GM12892 (cell line): ENCODE results near the gene STKLD1.

Experiments
- DNase-seq: peaks from one replicate; pipeline ENCODE4 v3.0.0; 2011; ENCODE audit not compliant: insufficient read length
- FAIRE-seq: peaks from 2 replicates; lab custom pipeline; 2011; peaks lifted over from hg19 to GRCh38; lab: Jason Lieb, UNC
- POLR2A ChIP-seq: IDR thresholded peaks from 2 replicates; pipeline ENCODE4 v1.6.1; 2011; ENCODE audit warnings: low read depth, low read length, control low read depth
- POLR2AphosphoS5 ChIP-seq: IDR thresholded peaks from 2 replicates; pipeline ENCODE4 v1.6.1; 2011; ENCODE audit warnings: low read depth, low read length, control low read depth
- TAF1 ChIP-seq: IDR thresholded peaks from 2 replicates; pipeline ENCODE4 v1.6.1; 2011; ENCODE audit warnings: low read depth, mild to moderate bottlenecking, control low read depth, low read length, borderline replicate concordance

Gene STKLD1

DNA sequence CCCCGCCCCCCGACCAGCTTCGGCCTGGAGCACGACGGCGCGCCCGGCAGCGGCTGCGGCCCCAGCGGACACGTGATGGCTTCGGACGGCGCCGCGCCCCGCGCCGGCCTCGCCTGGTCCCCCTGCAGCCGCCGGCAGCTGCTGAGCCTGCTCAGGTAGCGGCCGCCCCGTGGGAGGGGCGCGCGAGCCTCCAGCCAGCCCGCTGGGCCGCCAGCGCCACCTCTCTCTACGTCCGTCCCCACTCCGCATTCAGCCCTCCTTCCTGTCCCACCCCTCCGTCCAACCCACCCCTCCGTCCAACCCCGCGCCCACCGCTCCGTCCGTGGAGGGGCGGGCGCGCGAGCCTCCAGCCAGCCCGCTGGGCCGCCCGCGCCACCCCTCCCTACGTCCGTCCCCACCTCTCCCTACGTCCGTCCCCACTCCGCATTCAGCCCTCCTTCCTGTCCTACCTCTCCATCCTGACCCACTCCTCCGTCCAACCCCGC is 52.5 kb downstream of the STKLD1 start:
- TF ChIP-seq POLR2AphosphoS5 (no peak), TAF1 (no peak), POLR2A (no peak)
- peak; percentile 67 for FAIRE-seq
- DNase-seq = peak; percentile 50

DNA sequence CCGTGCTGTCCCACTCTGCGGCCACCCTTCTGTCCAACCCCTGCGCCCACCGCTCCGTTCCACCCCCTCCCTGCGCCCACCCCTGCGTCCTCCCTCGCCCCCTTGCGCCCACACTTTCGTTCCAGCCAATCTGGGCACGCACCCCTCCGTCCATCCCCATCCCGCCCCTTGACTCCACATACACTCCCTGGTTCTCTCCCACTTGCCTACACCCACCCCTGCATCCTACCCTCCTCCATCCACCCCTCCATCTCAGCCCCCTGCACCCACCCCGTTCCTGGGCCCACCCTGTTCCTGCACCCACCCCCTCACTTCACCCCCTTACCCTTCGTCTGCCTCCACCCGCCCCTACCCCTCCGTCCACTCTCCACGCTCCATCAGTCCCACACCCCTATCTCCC is 53.0 kb downstream of the STKLD1 start:
- no peak for FAIRE-seq
- peak; percentile 32 for DNase-seq
- no peak for TF ChIP-seq TAF1
- TF ChIP-seq POLR2A = no peak
- TF ChIP-seq POLR2AphosphoS5 = no peak

DNA sequence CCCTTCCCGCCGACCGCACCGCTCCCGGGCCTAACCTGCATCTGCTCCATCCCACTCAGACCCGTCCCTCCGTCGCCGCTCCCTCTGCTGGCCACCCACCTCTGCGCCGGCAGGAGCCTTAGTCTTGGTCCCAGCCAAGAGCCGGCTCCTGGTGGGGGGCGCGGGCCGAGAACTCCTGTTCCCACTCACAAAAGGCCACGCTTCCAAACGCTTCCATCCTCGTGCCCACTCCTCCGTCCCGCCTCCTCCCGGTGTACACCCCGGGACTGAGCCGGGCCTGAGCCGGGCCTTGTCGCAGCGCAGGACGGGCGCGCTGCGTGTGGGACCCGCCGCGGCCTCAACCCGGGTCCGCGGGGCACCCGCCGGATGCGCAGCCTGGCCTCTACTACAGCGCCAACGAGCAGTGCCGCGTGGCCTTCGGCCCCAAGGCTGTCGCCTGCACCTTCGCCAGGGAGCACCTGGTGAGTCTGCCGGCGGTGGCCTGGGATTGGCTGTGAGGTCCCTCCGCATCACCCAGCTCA is 53.5 kb downstream of the STKLD1 start:
- FAIRE-seq (no peak), DNase-seq (peak; percentile 44)
- TF ChIP-seq POLR2A (no peak), TAF1 (no peak)

DNA sequence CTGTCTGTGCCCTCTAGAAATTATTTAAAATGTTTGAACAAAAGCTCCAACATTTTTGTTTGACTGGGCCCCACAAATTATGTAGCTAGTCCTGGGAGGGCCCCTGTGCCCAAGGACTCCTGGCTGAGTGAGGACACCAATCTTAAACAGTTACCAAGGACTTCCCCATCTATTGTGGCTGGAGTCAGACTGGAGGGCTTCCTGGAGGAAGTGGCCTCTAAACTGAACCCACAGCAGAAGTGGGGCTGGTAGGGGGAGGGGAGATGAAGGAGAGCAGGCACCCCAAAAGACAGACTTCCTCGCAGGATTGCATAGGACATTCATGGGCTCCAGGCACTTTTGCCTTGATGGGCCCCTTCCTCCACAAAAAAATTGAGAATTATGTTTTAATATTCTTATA is 54.1 kb downstream of the STKLD1 start:
- FAIRE-seq = no peak
- DNase-seq = no peak

DNA sequence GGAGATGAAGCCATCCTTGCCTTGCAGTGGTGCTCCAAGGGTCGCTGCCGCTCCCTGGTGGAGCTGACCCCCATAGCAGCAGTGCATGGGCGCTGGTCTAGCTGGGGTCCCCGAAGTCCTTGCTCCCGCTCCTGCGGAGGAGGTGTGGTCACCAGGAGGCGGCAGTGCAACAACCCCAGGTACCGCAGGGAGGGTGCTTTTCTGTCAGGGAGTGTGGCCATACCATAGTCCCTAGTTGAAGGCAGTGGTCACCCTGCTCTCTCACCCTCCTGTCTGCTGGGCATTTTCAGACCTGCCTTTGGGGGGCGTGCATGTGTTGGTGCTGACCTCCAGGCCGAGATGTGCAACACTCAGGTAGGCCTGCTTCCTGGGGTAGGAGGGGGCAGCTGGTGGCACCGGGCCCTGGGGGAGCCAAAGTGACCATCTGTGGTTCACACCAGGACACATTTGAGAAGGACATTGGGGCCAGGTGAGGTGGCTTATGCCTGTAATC is 57.2 kb downstream of the STKLD1 start:
- peak; percentile 6 for DNase-seq
- TF ChIP-seq POLR2AphosphoS5 (no peak), POLR2A (no peak), TAF1 (no peak)
- FAIRE-seq = no peak

More for the DNA sequence above, 54.1 kb downstream of the STKLD1 start:
- no peak for TF ChIP-seq POLR2AphosphoS5
- TF ChIP-seq TAF1 = no peak
- TF ChIP-seq POLR2A = no peak

DNA sequence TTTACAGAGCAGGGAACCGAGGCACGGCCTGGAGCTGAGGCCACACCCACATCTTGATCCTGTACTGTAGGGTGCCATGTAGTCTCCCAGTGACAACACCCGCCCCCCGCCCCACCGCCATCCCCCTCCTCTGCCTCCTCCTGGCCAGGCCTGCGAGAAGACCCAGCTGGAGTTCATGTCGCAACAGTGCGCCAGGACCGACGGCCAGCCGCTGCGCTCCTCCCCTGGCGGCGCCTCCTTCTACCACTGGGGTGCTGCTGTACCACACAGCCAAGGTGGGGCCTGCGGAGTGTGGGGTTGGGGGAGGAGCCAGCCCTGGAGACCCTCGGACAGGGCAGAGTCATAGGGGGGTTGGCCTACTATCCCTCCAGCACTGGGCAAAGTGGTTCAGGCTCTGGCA is 60.5 kb downstream of the STKLD1 start:
- no peak for TF ChIP-seq POLR2AphosphoS5
- no peak for TF ChIP-seq POLR2A
- TF ChIP-seq TAF1 = no peak
- no peak for DNase-seq
- FAIRE-seq = no peak

DNA sequence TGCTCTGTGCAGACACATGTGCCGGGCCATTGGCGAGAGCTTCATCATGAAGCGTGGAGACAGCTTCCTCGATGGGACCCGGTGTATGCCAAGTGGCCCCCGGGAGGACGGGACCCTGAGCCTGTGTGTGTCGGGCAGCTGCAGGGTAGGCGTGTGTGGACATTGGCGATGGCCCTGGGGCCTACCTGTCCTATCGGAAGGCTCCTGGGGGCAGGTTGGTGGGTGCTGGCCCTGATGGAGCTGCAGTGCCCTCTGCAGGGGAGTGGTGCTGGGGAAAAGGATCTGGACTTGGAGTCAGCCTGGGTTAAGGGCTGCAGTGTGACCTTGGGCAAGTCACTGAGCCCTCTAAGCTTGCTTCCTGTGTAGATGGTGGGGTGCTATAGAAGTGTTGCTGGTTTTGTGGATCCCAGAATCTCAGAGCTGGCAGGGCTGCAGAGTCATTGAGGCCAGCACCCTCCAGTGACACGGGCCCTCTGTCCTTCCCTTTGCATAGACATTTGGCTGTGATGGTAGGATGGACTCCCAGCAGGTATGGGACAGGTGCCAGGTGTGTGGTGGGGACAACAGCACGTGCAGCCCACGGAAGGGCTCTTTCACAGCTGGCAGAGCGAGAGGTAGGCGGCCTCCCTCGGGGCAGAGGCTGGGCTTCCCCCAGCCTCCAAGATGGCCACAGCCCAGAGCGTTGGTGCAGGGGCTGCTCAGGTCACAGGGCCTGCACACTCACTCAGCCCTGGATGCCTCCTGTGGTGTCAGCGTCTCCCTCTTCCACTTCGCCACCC is 61.8 kb downstream of the STKLD1 start:
- no peak for FAIRE-seq
- no peak for TF ChIP-seq POLR2AphosphoS5
- no peak for TF ChIP-seq TAF1
- no peak for DNase-seq

DNA sequence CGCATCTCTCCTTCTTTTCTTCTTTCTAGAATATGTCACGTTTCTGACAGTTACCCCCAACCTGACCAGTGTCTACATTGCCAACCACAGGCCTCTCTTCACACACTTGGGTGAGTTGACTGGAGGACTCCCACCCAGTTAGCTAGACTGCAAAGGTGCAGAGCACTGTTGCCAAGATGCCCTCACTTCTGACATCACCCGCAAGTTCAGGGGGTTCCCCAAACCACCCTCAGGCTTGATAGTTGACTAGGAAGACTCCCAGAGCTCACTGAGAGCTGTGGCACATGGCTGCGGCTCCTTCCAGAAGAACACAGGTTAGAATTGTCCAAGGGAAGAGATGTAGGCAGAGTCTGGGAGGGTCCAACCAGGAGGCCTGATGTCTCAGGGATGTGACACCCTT is 63.2 kb downstream of the STKLD1 start:
- DNase-seq = no peak
- FAIRE-seq = no peak
- no peak for TF ChIP-seq POLR2AphosphoS5
- no peak for TF ChIP-seq TAF1
- no peak for TF ChIP-seq POLR2A

DNA sequence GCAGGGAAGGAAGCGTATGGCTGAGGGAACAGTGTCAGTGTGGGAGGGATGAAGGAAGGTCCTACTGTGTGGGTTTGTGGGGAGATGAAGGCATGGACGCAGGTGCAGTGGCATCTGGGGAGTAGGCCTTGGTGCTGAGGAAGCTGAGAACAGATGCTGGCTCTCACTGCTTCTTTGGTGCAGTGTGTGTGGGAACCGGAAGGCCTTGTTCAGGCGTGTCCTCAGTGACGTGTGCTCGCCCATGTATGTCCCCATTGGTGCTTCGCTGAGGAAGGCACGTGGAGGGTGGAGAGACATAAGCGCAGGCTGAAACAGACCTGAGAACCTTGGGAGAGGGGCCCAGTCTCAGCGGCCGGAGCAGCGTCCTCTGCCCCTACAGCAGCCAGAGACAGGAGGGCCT is 64.7 kb downstream of the STKLD1 start:
- peak; percentile 89 for FAIRE-seq
- no peak for TF ChIP-seq TAF1
- DNase-seq = peak; percentile 79

DNA sequence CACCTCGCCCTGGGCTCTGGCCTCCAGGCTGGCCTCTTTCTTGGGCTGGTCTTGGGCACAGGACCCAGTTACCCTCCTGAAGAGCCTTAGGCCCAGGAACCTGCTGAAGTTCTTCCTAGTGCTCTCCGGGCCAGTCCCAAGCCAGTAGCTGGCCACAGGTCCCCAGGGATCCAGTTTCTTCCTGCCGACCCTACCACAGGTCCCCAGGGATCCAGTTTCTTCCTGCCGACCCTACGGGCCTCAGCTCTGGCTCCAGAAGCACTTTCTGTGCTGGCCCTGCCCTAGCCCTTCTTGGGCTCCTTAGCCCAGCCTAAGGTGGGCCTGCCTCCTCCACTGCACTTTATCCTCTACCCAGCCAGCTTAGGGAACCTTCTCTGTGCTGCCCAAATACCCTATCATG is 65.4 kb downstream of the STKLD1 start:
- FAIRE-seq = peak; percentile 24
- no peak for TF ChIP-seq POLR2AphosphoS5
- TF ChIP-seq TAF1 = no peak
- TF ChIP-seq POLR2A = no peak
- DNase-seq = no peak

DNA sequence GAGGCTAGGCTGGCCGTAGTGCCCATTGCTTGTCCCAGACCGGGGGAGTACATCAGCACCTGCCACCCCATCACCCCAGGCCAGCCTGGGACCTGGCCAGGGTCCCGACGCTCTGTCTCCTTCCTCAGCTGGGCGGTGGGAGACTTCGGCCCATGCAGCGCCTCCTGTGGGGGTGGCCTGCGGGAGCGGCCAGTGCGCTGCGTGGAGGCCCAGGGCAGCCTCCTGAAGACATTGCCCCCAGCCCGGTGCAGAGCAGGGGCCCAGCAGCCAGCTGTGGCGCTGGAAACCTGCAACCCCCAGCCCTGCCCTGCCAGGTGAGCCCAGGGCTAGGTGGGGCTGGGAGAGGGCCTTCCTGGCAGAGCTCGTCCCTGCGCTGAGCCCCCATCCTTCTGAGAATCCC is 67.1 kb downstream of the STKLD1 start:
- no peak for TF ChIP-seq TAF1
- TF ChIP-seq POLR2A = no peak
- no peak for TF ChIP-seq POLR2AphosphoS5
- FAIRE-seq = no peak
- DNase-seq = no peak

DNA sequence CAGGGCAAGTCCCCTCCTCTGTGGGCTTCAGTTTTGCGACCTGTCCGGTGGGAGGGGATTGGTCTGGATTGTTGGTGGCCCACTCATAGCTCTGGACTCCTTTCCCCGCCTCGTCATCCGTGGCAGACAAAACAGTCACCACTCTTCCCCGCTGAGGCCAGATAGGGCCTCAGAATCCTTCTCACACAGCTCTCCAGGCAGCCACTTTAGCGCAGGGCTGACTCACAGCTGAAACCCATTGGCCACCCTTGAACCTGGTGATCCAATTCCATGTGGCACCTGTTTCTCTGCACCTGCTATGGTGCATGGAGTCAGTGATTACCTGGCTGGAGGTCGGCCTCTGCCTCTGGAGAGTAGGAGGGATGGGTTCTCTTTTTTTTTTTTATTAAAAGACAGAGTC is 67.8 kb downstream of the STKLD1 start:
- no peak for TF ChIP-seq POLR2A
- no peak for TF ChIP-seq POLR2AphosphoS5
- DNase-seq (no peak), FAIRE-seq (no peak)
